Subcutaneous adipose tissue (tissue), 4 donors: ENCODE results near the gene GK. TPM values are rescaled to one million over a fixed set of nuclear protein-coding genes. Genes with fewer than 3 reads are reported as not detected.

Experiments used
- CTCF ChIP-seq: fragments of 450-650 bp; IDR thresholded peaks from one replicate; pipeline ENCODE4 v1.5.1; 2016; ENCODE audit warnings: low read depth, mild to moderate bottlenecking, control low read depth, antibody characterized with exemption, moderate library complexity
- total RNA-seq, 4 donors: library from RNA; depleted of rRNA; stranded (reverse); fragments of >200 nt; gene quantifications; one replicate each; pipeline ENCODE4 v1.1.0, GENCODE V29; 2016

Gene GK
- total RNA-seq, 4 donors from 2014 or later: 2.8 to 22.3 (median 4.3) TPM

- TF ChIP-seq CTCF: no peak
Observed at GRCh38 chrX:30714138-30714537, 60.9 kb downstream of the GK start.

GRCh38 chrX:30715976-30716375 is 62.8 kb downstream of the GK start:
- TF ChIP-seq CTCF: no peak

- TF ChIP-seq CTCF: no peak
Observed at GRCh38 chrX:30733852-30734660, 80.8 kb downstream of the GK start.

- TF ChIP-seq CTCF: no peak
Observed at GRCh38 chrX:30734782-30735181, 81.6 kb downstream of the GK start.

- no peak for TF ChIP-seq CTCF
Observed at GRCh38 chrX:30735839-30736238, 82.6 kb downstream of the GK start.

GRCh38 chrX:30741545-30741944 is 88.3 kb downstream of the GK start:
- no peak for TF ChIP-seq CTCF

- no peak for TF ChIP-seq CTCF
Observed at GRCh38 chrX:30748342-30748960, 95.2 kb downstream of the GK start.
